ENCODE measurements around the gene OLIG2.

Gene OLIG2

DNA sequence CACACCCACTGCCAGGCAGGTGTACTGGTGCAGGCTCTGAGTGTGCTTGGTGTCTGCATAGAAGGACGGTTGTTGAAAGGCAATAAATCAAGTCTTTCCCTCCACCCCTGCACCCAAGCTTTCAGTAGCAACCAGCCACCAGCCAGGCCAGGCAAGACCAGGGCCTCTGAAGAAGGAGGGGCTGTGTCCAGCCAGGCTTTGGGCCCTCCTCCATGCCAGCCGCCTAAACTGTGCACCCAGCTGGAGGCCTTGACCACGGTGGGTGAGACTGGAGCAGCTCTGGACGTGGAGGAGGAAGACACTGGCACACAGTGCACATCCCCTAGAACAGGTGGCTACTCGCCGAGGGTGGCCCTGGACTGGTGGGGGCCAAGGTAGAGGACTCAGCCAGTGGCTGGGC is 4.9 kb downstream of the OLIG2 start:
- in situ Hi-C loops (cut with MboI; ENCODE audit: low sequenced_read_pairs, unreplicated experiment) = no loop called here
- TF ChIP-seq, protein P1, sequence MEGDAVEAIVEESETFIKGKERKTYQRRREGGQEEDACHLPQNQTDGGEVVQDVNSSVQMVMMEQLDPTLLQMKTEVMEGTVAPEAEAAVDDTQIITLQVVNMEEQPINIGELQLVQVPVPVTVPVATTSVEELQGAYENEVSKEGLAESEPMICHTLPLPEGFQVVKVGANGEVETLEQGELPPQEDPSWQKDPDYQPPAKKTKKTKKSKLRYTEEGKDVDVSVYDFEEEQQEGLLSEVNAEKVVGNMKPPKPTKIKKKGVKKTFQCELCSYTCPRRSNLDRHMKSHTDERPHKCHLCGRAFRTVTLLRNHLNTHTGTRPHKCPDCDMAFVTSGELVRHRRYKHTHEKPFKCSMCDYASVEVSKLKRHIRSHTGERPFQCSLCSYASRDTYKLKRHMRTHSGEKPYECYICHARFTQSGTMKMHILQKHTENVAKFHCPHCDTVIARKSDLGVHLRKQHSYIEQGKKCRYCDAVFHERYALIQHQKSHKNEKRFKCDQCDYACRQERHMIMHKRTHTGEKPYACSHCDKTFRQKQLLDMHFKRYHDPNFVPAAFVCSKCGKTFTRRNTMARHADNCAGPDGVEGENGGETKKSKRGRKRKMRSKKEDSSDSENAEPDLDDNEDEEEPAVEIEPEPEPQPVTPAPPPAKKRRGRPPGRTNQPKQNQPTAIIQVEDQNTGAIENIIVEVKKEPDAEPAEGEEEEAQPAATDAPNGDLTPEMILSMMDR (IDR thresholded peaks at IDR 0.05; ENCODE audit: borderline replicate concordance, control extremely low read depth, extremely low read depth, insufficient read depth, missing control alignments) = no peak
- no peak for DNase-seq (ENCODE audit: low spot score)

DNA sequence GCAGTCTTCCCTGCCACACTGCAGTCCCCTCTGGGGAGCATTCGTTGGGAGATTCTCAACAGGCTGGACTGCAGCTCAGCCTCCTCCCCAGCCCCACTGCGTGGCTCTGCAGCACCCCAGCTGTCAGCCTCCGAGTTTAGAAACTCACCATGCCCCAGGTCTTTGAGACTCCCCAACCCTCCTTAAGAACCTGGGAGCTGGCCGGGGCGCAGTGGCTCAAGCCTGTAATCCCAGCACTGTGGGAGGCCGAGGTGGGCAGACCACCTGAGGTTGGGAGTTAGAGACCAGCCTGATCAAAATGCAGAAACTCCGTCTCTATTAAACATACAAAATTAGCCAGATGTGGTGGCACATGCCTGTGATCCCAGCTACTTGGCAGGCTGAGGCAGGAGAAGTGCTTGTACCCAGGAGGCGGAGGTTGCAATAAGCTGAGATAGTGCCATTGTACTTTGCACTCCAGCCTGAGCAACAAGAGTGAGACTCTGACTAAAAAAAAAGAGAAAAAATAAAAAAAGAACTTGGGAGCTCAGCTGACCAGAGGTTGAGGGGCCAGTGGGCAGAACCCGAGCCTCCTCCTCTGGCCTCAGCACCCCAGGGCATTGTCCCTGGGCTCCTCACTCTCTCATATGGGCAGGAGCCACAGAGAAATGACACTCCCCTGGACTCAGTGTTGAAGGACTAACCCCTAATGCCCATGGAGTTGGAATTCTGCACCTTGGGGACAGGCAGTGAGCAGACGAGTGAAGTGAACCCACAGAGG is 5.6 kb downstream of the OLIG2 start:
- TF ChIP-seq, protein P1 (IDR thresholded peaks at IDR 0.05; ENCODE audit: borderline replicate concordance, control extremely low read depth, extremely low read depth, insufficient read depth, missing control alignments) = no peak
- no peak for DNase-seq (ENCODE audit: low spot score)
- in situ Hi-C loops (cut with MboI; ENCODE audit: low sequenced_read_pairs, unreplicated experiment) = no loop called here

DNA sequence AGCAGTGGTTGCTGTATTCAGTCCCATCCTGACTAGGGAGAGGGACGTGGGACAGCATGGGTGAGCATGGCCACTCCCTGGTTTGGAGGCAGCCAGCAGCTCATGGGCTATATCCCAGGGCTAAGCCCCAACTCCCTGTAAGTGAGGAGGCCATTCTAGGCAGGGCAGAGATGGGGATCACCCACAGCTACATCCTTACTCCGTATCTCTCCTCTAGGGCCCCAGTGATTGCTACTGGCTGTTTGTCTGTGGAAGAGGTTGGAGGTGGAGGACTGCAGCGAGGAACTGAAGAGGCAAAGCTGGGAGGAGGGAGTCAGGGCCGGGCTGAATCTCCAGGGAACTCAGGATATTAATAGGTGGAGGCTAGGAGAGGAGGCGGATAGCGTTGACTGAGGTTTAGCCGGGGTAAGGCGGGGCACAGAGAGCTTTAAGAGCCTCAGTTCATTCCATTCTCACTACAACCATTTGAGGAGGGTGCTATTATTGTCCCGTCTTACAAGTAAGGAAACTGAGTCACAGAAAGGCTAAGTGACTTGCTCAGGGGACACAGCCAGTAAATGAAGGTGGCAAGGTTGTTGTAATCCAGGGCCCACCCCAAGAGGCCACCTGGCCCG is 6.8 kb downstream of the OLIG2 start:
- in situ Hi-C loops (cut with MboI; ENCODE audit: low sequenced_read_pairs, unreplicated experiment) = no loop called here
- no peak for DNase-seq (ENCODE audit: low spot score)
- TF ChIP-seq, protein P1 (IDR thresholded peaks at IDR 0.05; ENCODE audit: borderline replicate concordance, control extremely low read depth, extremely low read depth, insufficient read depth, missing control alignments) = no peak

DNA sequence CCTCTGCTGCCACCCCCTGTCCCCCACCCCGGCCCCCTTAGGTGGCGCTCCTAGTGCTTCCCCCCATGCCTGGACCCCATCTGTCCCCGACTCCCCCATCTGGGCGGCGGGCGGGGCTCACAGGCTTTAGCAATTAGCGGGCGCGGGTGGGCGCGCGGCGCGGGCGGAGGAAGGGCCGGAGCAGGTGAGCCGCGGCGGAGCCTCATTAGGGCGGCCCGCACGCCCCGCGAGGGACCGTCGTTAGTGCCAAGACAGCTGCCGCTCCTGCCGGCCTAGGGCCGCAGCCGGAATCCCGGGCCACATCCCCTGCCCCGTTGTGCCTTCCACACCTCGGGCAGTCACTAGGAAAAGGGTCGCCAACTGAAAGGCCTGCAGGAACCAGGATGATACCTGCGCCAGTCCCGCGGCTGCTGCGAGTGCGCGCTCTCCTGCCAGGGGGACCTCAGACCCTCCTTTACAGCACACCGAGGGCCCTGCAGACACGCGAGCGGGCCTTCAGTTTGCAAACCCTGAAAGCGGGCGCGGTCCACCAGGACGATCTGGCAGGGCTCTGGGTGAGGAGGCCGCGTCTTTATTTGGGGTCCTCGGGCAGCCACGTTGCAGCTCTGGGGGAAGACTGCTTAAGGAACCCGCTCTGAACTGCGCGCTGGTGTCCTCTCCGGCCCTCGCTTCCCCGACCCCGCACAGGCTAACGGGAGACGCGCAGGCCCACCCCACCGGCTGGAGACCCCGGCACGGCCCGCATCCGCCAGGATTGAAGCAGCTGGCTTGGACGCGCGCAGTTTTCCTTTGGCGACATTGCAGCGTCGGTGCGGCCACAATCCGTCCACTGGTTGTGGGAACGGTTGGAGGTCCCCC is 7.6 kb downstream of the OLIG2 start:
- TF ChIP-seq, protein P1 (IDR thresholded peaks at IDR 0.05; ENCODE audit: borderline replicate concordance, control extremely low read depth, extremely low read depth, insufficient read depth, missing control alignments) = no peak

DNA sequence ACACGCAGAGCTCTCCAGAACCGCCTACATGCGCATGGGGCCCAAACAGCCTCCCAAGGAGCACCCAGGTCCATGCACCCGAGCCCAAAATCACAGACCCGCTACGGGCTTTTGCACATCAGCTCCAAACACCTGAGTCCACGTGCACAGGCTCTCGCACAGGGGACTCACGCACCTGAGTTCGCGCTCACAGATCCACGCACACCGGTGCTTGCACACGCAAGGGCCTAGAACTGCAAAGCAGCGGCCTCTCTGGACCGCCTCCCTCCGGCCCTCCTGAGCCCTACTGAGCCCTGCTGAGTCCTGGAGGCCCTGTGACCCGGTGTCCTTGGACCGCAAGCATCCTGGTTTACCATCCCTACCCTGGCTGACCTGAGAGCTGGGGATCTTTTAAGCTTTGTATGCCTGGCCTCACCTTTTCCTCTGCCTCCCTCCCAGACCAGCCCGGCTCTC is 8.3 kb downstream of the OLIG2 start:
- in situ Hi-C loops (cut with MboI; ENCODE audit: low sequenced_read_pairs, unreplicated experiment) = no loop called here
- DNase-seq (ENCODE audit: low spot score) = no peak
- TF ChIP-seq, protein P1 (IDR thresholded peaks at IDR 0.05; ENCODE audit: borderline replicate concordance, control extremely low read depth, extremely low read depth, insufficient read depth, missing control alignments) = no peak

More for the DNA sequence above, 7.6 kb downstream of the OLIG2 start:
- no peak for DNase-seq (ENCODE audit: low spot score)
- in situ Hi-C loops (cut with MboI; ENCODE audit: low sequenced_read_pairs, unreplicated experiment) = no loop called here

DNA sequence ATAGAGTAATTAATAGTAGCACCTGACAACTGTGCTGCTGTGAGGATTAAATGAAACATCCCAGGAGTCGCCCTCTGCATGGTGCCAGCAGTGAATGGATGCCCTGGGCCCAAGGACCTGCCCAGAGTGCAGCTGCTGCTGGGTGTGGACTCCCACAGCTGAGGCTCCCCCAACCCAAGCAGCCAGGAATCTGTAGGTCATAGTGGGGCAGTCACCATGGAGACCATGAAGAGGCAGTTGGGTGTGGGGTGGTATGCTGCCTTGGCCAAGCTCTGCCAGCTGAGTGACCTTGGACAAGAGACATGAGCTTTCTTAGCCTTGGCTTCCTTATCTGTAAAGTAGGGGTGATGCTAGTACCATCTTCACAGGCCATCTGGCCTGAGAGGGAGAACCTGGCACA is 9.4 kb downstream of the OLIG2 start:
- TF ChIP-seq, protein P1 (IDR thresholded peaks at IDR 0.05; ENCODE audit: borderline replicate concordance, control extremely low read depth, extremely low read depth, insufficient read depth, missing control alignments) = no peak
- DNase-seq (ENCODE audit: low spot score) = no peak
- in situ Hi-C loops (cut with MboI; ENCODE audit: low sequenced_read_pairs, unreplicated experiment) = no loop called here
